Measurements from ENCODE around the gene ABCA8.

ABCA8 gene

GRCh38 chr17:68942389-68942788, 12.8 kb downstream of the ABCA8 start:
- no peak for DNase-seq (ENCODE audit: low read depth)

- DNase-seq (ENCODE audit: low read depth), result no peak
Observed at GRCh38 chr17:68941761-68942160, 13.4 kb downstream of the ABCA8 start.

- no peak for DNase-seq (ENCODE audit: low read depth)
Observed at GRCh38 chr17:68939195-68939594, 16.0 kb downstream of the ABCA8 start.

- no peak for DNase-seq (ENCODE audit: low read depth)
Observed at GRCh38 chr17:68937890-68938514, 17.2 kb downstream of the ABCA8 start.

GRCh38 chr17:68927516-68927915, 27.7 kb downstream of the ABCA8 start:
- no peak for DNase-seq (ENCODE audit: low read depth)

- DNase-seq (ENCODE audit: low read depth), result no peak
Observed at GRCh38 chr17:68924793-68925720, 30.1 kb downstream of the ABCA8 start.

- DNase-seq (ENCODE audit: low read depth), result no peak
Observed at GRCh38 chr17:68910789-68911431, 44.3 kb downstream of the ABCA8 start.

- no peak for DNase-seq (ENCODE audit: low read depth)
Observed at GRCh38 chr17:68910251-68910705, 44.9 kb downstream of the ABCA8 start.

GRCh38 chr17:68909066-68909465, 46.1 kb downstream of the ABCA8 start:
- no peak for DNase-seq (ENCODE audit: low read depth)

GRCh38 chr17:68908045-68908444, 47.1 kb downstream of the ABCA8 start:
- no peak for DNase-seq (ENCODE audit: low read depth)

- DNase-seq (ENCODE audit: low read depth), result no peak
Observed at GRCh38 chr17:68906638-68907037, 48.6 kb downstream of the ABCA8 start.

GRCh38 chr17:68903286-68903685, 51.9 kb downstream of the ABCA8 start:
- no peak for DNase-seq (ENCODE audit: low read depth)

- DNase-seq (ENCODE audit: low read depth), result no peak
Observed at GRCh38 chr17:68897557-68897956, 57.6 kb downstream of the ABCA8 start.

GRCh38 chr17:68892658-68893057, 62.5 kb downstream of the ABCA8 start:
- no peak for DNase-seq (ENCODE audit: low read depth)

GRCh38 chr17:68892193-68892592, 63.0 kb downstream of the ABCA8 start:
- DNase-seq (ENCODE audit: low read depth), result no peak

GRCh38 chr17:68886401-68886800, 68.8 kb downstream of the ABCA8 start:
- DNase-seq (ENCODE audit: low read depth), result no peak

- DNase-seq (ENCODE audit: low read depth), result no peak
Observed at GRCh38 chr17:68884888-68885287, 70.3 kb downstream of the ABCA8 start.

GRCh38 chr17:68878226-68878885, 76.8 kb downstream of the ABCA8 start:
- no peak for DNase-seq (ENCODE audit: low read depth)

GRCh38 chr17:68871447-68871846, 83.7 kb downstream of the ABCA8 start:
- no peak for DNase-seq (ENCODE audit: low read depth)

GRCh38 chr17:68870976-68871375, 84.2 kb downstream of the ABCA8 start:
- no peak for DNase-seq (ENCODE audit: low read depth)

- no peak for DNase-seq (ENCODE audit: low read depth)
Observed at GRCh38 chr17:68870161-68870826, 84.9 kb downstream of the ABCA8 start.

GRCh38 chr17:68868708-68869107, 86.5 kb downstream of the ABCA8 start:
- DNase-seq (ENCODE audit: low read depth), result no peak

All from stimulated activated CD8-positive, alpha-beta memory T cell treated with anti-CD3 and anti-CD28 coated beads, Interleukin-7, amount 100 ng/mL, for 24 hours (primary cell).